Hematopoietic multipotent progenitor cell treated with erythropoietin and hydrocortisone succinate and interleukin-3 and kit ligand, for 6 days (in vitro differentiated cells): ENCODE data around the gene PCBP3.
"Not testable (repeated sequence)": the region's sequence is repeated elsewhere in the genome, so short reads cannot be mapped to it uniquely, and the experiment has no call there.

Source experiments
- DNase-seq: peaks from one replicate; pipeline ENCODE4 v3.0.0-alpha.2; 2015

Gene PCBP3

DNA sequence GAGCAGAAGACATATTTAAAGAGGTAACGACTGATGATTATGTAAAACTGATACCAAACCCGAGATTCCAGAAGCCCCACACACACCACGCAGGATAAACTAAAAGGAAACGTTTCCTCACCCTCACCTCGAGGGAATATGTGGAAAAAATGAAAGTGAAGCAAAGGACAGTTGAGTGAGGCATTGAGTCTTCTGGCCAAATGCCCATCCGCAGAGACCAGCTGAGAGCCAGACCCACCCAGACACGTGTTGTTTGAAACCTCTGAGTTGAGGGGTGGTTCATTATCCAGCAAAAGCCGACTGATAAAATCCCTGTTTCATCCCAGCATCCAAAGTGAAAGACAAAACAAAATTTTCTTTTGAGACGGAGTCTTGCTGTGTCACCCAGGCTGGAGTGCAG, 29.6 kb upstream of the PCBP3 start:
- no peak for DNase-seq

DNA sequence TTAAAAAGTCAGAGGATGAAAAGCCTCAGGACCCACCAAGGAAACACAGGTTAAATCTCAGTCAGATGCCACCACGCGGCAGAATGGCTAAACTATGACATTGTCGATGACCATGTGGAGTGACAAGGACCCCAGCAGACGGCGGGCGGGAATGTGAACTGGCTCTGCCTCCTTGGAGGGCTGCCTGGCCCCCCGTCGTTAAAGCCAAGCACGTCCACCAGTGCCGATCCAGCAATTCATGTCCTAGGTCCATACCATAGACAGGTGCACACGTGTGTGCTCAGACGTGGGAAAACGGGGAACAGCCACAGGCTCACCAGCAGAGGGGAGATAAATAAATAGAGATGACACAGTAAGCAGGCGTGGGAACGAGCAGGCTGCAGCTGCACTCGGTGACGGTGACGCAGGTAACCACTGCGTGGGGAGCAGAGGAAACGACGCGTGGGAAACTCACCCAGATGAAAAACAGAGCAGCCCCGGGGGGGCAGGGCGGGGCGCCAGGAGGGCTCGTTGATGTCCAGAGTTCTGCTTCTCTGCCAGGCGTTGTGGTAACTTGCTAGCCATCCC, 28.3 kb upstream of the PCBP3 start:
- no peak for DNase-seq

DNA sequence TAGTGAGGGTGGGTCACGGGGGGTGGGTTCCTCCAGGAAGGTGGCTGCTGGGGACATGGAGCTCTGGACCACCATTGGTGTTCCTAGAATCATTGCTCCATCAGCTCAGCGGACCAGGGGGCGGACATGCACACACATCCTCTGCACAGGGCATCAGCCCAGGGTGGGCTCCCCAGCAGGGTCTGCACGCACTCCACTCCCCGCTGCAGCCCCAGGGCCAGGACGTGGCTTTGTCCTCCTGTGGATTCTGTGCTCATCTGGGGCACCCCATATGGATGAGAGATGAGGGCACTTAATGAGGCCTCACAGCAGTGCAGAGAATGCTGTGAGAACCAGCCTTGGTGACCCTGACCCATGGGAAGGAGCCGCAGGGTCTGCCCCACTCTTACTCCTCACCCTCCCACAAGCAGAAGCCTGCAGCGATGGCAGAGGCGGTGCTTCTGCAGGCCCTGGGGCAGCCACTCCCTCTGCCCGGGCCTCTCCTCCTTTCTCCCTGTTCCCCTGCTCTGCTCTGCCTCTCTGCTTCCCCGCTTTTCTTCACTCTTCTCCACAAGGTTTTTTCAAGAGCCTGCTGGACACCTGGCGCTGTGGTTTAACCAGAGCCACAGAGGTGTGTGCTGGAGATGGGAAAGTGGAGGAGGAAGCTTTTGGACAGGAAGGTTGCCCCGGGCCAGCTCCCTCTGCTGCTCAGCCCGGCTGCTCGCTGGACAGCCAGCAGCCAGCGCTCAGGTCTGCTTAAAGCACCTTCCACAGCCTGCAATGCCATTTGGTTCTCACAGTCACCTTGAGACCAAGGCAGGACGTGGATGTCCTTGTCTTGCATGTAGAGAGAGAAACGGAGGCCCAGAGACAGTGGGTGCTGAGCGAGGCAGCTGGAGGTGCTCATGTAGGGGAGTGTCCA, 26.3 kb upstream of the PCBP3 start:
- DNase-seq, result no peak

DNA sequence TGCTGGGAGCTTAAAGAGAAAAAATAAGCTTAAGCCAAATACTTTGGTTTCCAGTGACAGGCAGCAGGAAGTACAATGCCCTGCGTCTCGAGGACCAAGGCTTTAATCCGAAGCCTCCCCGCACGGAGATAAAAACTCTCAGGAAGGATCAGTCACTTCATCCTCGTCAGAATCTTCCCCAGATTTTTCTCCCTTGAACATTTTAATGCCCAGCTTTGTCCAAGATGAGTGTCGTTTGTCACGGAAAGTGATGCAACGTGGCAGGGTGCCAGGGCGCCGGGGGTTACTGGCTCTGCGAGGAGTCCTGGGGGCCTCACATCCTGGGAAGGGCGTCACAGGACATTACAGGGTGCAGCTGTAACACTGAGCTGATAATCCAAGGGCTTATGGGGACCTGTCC, 25.2 kb upstream of the PCBP3 start:
- no peak for DNase-seq

DNA sequence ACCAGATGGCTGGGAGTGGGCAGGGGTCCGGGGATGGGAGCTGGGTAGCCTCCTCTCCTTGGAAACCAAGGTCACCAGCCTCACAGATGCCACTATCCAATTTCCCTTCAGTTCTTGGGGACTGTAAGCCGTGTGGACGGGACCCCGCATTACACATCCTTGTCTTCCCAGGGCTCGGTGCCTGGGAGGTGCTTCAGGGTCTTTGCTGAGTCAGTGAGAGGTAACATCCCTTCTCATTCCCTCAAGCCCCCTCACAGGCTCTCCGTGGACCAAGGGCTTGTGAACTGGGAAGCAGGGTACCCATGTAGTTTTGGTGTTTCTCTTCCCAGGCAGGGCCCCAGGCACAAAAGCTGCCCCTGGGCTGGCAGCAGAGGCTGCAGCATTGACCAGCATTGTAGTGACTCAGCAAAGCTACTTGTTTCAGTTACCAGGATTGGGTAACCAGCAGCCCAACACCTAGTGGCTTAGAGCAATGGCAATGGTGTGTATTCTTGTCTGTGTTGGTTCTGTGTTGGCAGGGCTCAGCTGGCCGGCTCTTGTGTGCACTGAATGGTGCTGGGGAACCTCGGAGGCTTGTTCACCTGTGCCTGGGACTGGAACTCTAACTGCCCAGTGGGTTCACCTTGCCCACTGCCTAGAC, 24.6 kb upstream of the PCBP3 start:
- no peak for DNase-seq

DNA sequence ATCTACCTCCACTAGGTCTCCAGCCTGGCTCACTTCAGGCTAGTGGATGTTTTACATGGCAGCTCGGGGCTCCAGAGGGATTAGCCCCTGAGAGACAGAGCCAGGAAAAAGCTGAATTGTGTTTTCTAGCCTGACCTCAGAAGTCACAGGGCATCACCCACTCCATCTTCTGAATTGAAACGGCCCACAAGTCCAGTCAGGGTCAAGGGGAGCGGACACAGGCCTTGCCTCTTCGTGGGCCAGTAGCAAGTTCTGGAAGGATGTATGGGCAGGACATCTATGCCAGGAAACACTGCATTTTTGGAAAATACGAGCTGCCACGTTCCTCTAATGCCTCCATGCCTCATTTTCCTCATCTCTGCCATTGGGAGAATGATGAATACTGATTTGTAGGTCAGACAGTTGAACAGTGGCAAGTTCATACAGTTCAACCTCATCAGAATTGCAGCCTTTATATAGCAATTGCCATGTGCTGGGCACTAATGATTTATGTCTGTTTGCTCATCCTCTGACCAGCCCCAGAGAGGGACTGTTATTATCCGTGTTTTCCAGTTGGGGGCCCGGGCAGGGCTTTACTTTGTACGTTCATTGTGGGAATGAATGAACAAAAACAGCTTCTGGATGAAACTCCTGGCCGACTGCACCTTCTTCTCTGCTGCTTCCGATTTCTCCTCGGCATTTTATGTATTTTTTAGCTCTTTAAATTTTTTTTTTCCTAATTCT, 23.2 kb upstream of the PCBP3 start:
- DNase-seq, result no peak

DNA sequence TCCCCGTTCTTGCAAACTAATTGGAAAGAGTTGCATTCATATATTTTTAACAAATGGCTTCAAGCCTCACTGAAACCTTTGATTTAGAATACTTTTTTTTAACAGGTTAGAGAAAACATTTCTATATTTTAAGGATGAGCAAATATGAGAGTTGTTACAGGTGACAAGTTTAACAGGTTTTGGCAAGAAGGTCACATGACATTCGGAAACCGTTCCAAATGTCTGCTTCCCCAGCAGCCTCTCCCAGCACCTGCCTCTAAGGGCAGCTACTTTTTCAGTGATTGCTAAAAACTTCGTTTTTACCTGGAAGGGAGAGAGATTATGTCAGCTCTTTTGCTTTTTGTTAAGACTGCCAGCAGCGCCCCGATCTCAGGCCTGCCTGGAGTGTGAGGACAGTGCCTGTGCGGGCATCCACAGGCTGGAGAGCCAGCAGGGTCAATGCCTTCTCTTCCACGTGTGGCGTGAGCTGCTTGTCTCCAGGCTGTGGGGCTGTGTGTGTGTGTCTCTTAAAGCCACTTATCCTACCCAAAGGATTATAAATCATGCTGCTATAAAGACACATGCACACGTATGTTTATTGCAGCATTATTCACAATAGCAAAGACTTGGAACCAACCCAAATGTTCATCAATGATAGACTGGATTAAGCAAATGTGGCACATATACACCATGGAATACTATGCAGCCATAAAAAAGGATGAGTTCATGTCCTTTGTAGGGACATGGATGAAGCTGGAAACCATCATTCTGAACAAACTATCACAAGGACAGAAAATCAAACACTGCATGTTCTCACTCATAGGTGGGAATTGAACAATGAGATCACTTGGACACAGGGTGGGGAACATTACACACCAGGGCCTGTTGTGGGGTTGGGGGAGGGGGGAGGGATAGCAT, 21.8 kb upstream of the PCBP3 start:
- DNase-seq, result not testable (repeated sequence)

DNA sequence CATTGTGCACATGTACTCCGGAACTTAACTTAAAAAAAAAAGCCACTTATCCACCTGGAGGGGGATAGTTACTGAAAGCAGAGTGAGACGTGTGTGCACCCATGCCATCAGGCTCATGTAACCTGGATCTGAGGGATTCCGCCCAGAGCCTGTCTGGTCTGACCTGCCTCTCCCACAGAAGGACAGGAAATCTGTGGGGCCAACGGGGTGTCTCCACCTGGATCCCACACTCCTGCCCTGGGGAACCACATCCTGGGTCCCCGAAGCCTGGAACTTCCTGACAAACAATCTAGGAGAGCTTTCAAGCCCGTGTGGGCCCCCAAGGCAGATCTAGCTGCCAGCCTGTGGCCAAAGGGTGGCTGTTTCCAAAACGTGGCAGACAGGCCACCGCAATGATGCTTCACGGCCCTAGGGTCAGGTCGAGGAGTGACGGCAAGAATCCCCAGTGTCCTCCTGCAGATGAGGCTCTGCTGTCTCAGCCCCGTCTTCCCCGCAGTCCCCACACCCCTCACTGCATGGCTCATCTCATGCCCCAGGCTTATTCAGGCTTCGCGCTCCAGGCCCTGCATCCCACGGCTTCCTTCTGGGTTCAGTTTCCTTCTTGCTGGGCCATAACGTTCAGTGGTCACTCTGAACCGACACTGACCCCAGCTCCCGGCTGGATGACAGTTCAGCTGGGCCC, 21.0 kb upstream of the PCBP3 start:
- DNase-seq, result no peak

DNA sequence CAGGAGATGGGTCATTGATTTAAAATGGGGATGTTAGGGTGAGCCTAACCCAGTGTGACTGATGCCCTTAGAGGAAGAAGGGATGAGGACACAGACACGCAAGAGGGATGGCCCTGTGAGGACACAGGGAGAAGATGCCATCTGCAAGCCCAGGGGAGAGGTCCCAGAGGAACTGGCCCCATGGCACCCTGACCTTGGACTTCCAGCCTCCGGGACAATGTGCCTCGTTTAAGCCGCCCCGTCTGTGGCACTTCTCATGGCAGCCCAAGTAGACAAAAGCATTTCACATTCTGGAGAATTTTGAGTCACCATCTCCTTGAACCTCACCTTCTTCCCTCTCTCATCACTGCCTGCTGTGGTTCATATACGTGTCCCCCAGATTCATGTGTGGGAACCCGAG, 20.1 kb upstream of the PCBP3 start:
- DNase-seq, result no peak

DNA sequence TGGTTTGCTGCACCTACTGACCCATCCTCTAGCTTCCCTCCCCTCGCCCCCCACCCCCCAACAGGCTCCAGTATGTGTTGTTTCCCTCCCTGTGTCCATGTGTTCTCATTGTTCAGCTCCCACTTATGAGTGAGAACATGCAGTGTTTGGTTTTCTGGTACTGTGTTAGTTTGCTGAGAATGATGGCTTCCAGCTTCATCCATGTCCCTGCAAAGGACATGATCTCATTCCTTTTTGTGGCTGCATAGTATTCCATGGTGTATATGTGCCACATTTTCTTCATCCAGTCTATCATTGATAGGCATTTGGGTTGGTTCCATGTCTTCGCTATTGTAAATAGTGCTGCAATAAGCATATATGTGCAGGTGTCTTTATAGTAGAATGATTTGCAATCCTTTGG, 17.4 kb upstream of the PCBP3 start:
- DNase-seq, result not testable (repeated sequence)

DNA sequence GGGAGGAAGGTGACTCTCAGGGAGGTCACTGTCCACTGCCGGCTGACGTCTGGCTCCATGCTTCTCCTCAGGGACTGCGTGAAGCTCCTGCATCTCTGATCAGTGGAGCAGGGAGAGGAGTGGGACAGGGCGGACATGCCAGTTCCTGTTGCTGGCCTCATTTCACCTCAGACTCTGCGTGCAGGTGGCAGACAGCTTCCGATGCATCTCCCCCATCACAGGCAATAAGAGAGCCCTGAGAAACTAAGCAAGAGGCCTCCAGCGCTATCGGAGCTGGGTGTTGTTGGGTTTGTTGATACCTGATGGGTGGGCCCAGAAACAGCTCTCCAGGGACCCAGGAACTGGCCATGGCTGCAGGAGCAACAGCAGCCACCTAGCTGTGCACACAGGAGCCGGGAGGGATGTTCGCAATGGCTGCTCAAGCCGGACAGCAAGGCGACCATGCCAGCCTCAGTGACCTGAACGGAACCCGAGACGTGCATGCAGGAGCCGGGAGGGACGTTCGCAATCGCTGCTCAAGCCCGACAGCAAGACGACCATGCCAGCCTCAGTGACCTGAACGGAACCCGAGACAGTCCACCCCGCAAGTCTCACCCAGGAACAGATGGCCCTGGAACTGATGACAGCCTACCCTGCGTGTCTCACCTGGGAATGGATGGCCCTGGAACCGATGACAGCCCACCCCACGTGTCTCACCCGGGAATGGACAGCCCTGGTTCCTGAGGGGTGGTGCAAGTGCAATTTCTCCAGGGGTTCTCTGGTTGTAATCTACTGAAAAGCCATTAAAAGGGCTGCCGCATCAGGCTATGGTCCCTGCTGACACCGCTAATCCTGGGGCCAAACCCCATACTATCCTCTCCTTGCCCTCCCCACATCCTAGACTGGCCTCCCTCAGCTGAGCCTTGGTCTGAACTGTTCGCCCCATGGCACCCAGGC, 14.2 kb upstream of the PCBP3 start:
- no peak for DNase-seq

DNA sequence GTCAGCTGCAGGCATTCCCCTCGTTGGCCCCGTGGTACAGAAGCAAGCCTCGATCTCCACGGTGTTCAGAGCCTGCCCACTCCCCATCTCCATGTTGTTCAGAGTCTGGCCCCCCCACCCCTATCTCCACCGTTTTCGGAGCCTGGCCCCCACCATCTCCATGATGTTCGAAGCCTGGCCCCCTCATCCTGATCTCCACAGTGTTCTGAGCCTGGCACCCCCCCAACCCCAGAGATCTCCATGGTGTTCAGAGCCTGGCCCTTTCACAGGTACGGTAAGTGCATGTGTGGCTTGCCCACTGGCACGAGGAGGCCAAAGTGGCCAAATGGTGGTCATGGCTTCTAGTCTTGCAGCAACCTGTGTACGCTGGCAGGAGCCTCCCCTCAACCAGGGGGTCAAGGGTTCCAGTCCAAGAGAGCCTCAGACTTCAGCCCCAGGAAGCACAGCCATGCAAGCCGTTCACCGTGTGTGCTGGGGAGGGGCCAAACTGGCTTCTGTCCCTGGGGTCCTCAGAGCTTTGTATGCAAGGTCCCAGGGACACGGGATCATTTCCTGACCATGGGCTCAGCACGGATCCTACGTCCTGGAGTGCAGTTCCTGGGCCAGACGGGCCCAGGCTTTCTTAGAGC, 13.3 kb upstream of the PCBP3 start:
- no peak for DNase-seq

DNA sequence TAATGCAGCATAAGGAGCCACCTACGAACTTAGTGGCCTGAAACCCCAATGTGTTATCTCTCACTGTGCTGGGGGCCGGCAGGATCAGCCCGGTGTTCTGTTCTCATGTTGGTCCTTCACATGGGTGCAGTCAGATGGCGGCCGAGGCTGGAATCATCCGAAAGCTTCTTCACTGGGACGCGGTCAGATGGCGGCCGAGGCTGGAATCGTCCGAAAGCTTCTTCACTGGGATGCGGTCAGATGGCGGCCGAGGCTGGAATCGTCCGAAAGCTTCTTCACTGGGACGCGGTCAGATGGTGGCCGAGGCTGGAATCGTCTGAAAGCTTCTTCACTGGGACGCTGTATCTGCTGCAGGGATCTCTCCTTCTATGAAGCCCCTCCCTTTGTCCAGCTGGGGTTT, 12.6 kb upstream of the PCBP3 start:
- DNase-seq, result no peak

DNA sequence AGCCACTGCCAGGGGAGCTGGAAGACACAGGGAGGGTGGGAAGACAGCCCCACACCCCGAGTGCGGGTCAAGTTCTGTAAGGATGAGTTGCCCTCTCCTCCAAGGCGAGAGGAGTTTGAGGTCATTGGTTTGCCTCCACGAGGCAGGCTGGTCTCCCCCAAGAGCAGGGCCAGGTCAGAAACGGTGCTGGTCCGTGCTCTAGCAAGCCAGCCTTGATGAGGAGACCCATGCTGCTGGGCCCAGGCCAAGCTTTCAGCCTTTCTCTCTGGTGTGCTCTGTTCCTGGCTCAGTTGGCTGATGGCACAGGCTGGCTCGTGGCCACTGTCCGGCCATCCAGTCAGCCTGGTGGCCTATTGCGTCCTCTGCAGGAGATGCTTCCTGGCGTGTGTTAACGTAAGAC, 12.0 kb upstream of the PCBP3 start:
- DNase-seq, result no peak

DNA sequence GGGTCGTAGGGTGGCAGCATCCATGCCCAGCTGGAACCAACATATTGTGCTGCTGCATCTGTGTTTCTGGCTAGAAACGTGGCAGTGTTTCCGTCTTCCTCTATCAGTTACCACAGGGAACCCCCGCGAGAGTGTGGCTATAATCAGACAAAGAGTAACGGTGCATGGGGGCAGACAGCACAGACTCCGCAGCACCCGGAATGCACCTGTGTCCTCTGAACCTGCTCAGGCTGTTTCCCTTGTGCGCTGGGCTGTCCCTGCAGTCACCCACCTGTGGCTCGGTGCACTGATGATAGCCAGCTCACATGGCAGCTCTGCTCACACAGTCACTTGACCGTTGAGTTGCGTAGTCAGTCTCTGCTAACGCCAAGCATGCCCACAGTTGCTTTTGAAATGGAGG, 11.4 kb upstream of the PCBP3 start:
- no peak for DNase-seq

DNA sequence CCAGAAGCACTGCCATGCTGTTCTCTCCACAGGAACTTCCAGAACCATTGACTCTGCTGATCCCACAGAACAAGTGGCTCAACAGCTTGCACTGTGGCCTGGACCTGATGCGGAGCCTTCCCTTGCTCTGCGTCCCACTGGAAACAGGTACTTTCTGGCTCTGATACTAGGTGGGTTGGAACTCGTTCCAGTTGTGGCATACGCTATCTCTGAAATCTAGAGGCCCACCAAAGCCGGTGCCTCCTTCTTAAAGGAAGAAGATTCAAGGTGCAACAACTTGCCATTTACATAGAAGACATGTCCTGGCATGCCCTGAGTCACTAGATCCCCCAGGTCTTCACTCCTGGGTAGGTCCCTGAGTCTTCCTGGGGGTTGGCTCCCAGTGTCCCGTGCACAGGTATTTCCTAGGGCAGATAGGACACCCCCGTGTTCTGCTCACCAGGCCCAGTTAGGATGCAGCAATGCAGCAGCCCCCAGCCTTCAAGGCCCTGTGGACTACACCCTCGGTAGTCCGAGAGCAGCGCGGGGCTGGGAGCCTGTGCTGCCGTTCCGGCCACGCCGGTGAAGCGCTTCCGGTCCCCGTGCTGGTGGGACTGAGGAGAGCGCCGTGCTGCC, 10.8 kb upstream of the PCBP3 start:
- no peak for DNase-seq

DNA sequence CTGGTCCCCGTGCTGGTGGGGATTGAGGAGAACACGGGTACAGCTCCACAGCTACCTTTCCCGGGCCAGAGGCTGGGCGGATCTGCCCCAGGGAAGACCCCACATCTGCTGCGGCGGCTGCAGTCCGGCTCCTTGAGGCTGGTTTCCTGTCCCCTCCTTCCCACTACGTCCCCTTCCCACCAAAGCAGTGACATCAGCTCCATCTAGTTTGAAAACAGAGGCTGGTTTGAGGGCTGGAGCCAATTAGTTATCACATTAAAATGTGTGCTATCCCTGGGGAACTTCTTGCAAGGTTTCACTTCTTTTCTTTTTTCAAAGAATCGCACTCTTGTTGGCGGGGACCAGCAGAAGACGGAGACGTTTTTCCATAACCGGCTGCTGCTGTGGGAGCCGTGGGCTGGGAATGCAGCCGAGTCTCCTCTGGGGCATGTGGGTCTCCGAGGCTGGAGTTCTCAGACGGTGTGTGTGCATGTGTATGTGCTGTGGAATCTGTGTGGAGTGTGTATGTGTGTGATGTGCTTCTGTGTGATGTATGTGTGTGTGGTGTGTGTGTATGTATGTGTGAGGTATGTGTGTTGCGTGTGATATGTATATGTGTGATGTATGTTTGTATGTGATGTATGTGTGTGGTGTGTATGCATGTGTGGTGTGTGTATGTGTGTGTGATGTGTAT, 8.9 kb upstream of the PCBP3 start:
- no peak for DNase-seq

DNA sequence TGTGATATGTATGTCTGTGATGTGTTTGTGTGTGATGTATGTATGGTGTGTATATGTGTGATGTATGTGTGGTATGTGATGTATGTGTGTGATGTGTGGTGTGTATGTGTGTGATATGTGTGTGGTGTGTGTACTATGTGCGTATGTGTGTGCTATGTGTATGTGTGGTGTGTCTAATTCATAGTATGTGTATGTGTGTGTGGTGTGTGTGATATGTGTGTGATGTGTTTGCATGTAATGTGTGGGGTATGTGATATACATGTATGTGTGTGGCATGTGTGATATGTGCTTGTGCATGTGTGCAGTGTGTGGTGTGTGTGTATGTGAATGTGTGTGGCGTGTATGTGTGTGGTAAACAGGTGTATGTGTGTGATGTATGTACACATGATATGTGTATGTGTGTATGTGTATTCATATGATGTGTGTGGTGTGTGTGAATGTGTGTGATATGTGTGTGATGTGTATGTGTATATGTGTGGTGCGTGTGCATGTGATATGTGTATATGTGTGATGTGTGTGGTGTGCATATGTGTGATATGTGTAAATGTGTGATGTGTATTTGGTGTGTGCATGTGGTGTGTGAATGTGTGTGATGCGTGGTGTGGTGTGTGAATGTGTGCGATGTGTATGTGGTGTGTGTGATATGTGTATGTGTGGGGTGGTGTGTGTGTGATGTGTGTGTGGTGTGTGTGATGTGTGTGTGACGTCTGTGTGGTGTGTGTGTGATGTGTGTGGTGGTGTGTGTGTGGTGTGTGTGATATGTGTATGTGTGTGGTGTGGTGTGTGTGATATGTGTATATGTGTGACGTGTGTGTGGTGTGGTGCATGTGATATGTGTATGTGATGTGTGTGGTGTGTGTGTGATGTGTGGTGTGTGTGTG, 8.0 kb upstream of the PCBP3 start:
- DNase-seq, result no peak
